Panc1 (cell line): Measurements from ENCODE around the gene DYRK1A. TPM values are rescaled to one million over a fixed set of nuclear protein-coding genes. Genes with fewer than 3 reads are reported as not detected.

Source experiments
- ATAC-seq: fragments of 200-7000 bp; cut with Tn5 transposase; 2 replicates; pipeline ENCODE4 v1.9.1; 2020; ENCODE audit warnings: mild to moderate bottlenecking, moderate library complexity
- BruUV-seq: library from RNA; stranded (reverse); fragments of 400-500 nt; replicated peaks from 2 replicates; lab custom pipeline; 2021; lab: Mats Ljungman, UMichigan
- CTCF ChIA-PET: fragments of 300-600 bp; sonication (Branson Sonifier 250); formaldehyde crosslinking; loops from one replicate; lab custom pipeline; 2022; ENCODE audit warnings: antibody characterized with exemption; lab: Charles Lee
- POLR2A ChIA-PET: fragments of 300-600 bp; sonication (Branson Sonifier 250); formaldehyde crosslinking; loops from one replicate; lab custom pipeline; 2022; ENCODE audit warnings: antibody characterized with exemption; lab: Charles Lee
- DNase-seq: peaks from one replicate; pipeline ENCODE4 v3.0.0-alpha.2; 2010; ENCODE audit warnings: low read depth, low spot score
- H3K27ac ChIP-seq: 2 replicates; pipeline ENCODE4 v1.5.1; 2011; ENCODE audit warnings: mild to moderate bottlenecking, low read length, inconsistent platforms
- H3K27me3 ChIP-seq: fragments of 200-500 bp; sonication (Bioruptor generic); 2 replicates; pipeline ENCODE4 v1.6.0; 2014; ENCODE audit warnings: low read length, inconsistent platforms; ENCODE audit not compliant: control insufficient read depth, insufficient read depth
- H3K36me3 ChIP-seq: fragments of 200-500 bp; sonication (Bioruptor generic); 2 replicates; pipeline ENCODE4 v1.5.1; 2014; ENCODE audit warnings: inconsistent platforms, mild to moderate bottlenecking, low read length, moderate library complexity; ENCODE audit not compliant: control insufficient read depth, insufficient read depth
- H3K4me1 ChIP-seq: 2 replicates; pipeline ENCODE4 v1.5.1; 2011; ENCODE audit warnings: inconsistent platforms, mild to moderate bottlenecking, low read length, moderate library complexity; ENCODE audit not compliant: control insufficient read depth, insufficient read depth
- H3K4me3 ChIP-seq, 2 experiments: 2 replicates each; pipeline ENCODE4 v1.5.1; 2011 to 2012; ENCODE audit warnings: low read depth in 2 of 2, low read length in 2 of 2, mild to moderate bottlenecking in 2 of 2, inconsistent platforms in 1 of 2, moderate library complexity in 1 of 2
- H3K9me3 ChIP-seq: fragments of 200-500 bp; sonication (Bioruptor generic); 2 replicates; pipeline ENCODE4 v1.5.1; 2014; ENCODE audit warnings: low read depth, mild to moderate bottlenecking, inconsistent platforms, low read length, moderate library complexity; ENCODE audit not compliant: control insufficient read depth, insufficient read depth
- POLR2AphosphoS5 ChIP-seq: IDR thresholded peaks from 2 replicates; pipeline ENCODE4 v1.6.1; 2012; ENCODE audit warnings: mild to moderate bottlenecking, low read depth, low read length, moderate library complexity
- SIN3A ChIP-seq: IDR thresholded peaks from 2 replicates; pipeline ENCODE4 v1.6.1; 2012; ENCODE audit warnings: low read depth, mild to moderate bottlenecking, low read length, moderate library complexity, borderline replicate concordance; ENCODE audit not compliant: insufficient read depth
- TCF7L2 ChIP-seq: IDR thresholded peaks from 2 replicates; pipeline ENCODE4 v1.6.1; 2011; ENCODE audit warnings: mild to moderate bottlenecking, low read depth, low read length, inconsistent platforms
- in situ Hi-C: cut with HindIII; loops from 2 replicates; pipeline ENCODE4 v1.10.0; 2016; ENCODE audit warnings: low sequenced_read_pairs, low pct_unique_long_range_greater_than_20kb
- intact Hi-C: fragments of 100-400 bp; cut with micrococcal nuclease; formaldehyde crosslinking; loops from one replicate; pipeline ENCODE4 v1.10.0; 2022; ENCODE audit not compliant: unreplicated experiment
- total RNA-seq: library from RNA; stranded (reverse); gene quantifications from one replicate; pipeline ENCODE4 v1.2.1, GENCODE V29; 2021; ENCODE audit not compliant: unreplicated experiment
- TF ChIP-seq, protein P1 (sequence below), 2 experiments: IDR thresholded peaks; 2 replicates each; pipeline ENCODE4 v1.6.1; 2011 to 2012; ENCODE audit warnings: low read depth in 2 of 2, control low read depth in 1 of 2, low read length in 1 of 2, mild to moderate bottlenecking in 1 of 2, moderate library complexity in 1 of 2; ENCODE audit not compliant: insufficient read depth in 1 of 2
- TF ChIP-seq, protein P2 (sequence below): fragments of 450-650 bp; IDR thresholded peaks from 2 replicates; pipeline ENCODE4 v1.5.1; 2017; ENCODE audit warnings: mild to moderate bottlenecking

Gene DYRK1A
- total RNA-seq, 1 experiment from 2014 or later: 36.1 TPM

DNA sequence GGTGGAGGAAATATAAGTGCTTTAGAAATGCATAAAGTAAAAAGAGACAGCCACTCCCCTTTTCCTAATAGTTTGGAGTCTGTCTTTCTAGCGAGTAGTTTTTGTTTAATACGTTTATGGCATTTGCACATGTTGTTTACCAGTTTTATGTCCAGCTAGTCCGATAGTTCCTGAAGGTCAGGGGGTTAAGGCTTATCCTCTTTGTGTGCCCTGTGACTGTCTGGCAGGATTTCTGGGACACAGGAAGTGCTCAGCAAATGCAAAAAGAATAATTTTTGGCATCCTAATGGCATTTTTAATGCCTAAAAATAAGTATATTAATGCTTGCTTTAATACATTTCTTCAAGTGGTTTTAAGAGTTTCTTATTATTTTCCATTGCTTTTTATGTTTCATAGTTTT is 58.4 kb downstream of the DYRK1A start:
- BruUV-seq: no TSS peak
- intact Hi-C loops: no loop called here
- TF ChIP-seq SIN3A: no peak
- TF ChIP-seq, protein P1, sequence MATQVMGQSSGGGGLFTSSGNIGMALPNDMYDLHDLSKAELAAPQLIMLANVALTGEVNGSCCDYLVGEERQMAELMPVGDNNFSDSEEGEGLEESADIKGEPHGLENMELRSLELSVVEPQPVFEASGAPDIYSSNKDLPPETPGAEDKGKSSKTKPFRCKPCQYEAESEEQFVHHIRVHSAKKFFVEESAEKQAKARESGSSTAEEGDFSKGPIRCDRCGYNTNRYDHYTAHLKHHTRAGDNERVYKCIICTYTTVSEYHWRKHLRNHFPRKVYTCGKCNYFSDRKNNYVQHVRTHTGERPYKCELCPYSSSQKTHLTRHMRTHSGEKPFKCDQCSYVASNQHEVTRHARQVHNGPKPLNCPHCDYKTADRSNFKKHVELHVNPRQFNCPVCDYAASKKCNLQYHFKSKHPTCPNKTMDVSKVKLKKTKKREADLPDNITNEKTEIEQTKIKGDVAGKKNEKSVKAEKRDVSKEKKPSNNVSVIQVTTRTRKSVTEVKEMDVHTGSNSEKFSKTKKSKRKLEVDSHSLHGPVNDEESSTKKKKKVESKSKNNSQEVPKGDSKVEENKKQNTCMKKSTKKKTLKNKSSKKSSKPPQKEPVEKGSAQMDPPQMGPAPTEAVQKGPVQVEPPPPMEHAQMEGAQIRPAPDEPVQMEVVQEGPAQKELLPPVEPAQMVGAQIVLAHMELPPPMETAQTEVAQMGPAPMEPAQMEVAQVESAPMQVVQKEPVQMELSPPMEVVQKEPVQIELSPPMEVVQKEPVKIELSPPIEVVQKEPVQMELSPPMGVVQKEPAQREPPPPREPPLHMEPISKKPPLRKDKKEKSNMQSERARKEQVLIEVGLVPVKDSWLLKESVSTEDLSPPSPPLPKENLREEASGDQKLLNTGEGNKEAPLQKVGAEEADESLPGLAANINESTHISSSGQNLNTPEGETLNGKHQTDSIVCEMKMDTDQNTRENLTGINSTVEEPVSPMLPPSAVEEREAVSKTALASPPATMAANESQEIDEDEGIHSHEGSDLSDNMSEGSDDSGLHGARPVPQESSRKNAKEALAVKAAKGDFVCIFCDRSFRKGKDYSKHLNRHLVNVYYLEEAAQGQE (IDR thresholded peaks at IDR 0.05; ENCODE audit: insufficient read depth in 1 of 2, low read depth in 2 of 2, low read length in 1 of 2): no peak
- no peak for TF ChIP-seq POLR2AphosphoS5
- TF ChIP-seq, protein P2, sequence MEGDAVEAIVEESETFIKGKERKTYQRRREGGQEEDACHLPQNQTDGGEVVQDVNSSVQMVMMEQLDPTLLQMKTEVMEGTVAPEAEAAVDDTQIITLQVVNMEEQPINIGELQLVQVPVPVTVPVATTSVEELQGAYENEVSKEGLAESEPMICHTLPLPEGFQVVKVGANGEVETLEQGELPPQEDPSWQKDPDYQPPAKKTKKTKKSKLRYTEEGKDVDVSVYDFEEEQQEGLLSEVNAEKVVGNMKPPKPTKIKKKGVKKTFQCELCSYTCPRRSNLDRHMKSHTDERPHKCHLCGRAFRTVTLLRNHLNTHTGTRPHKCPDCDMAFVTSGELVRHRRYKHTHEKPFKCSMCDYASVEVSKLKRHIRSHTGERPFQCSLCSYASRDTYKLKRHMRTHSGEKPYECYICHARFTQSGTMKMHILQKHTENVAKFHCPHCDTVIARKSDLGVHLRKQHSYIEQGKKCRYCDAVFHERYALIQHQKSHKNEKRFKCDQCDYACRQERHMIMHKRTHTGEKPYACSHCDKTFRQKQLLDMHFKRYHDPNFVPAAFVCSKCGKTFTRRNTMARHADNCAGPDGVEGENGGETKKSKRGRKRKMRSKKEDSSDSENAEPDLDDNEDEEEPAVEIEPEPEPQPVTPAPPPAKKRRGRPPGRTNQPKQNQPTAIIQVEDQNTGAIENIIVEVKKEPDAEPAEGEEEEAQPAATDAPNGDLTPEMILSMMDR: no peak
- TF ChIP-seq TCF7L2: no peak

DNA sequence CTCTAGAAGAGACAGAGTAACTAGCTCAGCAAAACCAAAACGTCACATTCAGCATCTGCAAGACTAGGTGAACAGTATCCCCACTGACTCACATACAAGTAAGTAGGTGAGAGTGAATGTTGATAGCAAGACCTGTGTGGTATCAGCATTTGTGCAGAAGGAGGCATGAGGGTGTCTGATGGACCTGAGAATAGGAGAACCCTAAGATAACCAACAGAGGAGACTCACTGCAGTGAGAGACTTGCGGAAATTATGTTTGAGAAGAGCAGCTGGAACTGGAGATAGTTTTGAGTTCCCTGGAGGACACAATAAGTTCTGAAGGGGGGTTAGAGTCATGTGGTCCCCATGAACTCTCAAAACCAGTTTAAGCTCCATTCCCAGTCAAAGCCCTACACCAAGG is 59.1 kb downstream of the DYRK1A start:
- TF ChIP-seq TCF7L2 (no peak), POLR2AphosphoS5 (no peak), SIN3A (no peak)
- TF ChIP-seq, protein P1 (IDR thresholded peaks at IDR 0.05; ENCODE audit: insufficient read depth in 1 of 2, low read depth in 2 of 2, low read length in 1 of 2): no peak
- TF ChIP-seq, protein P2: no peak
- Histone ChIP-seq H3K36me3 (no peaks in the 10 kb centered on the region; the same call in 1 of the 2 replicates), H3K27me3 (no peaks in the 10 kb centered on the region), H3K9me3 (no peaks in the 10 kb centered on the region), H3K4me1 (no peaks in the 10 kb centered on the region), H3K4me3 (no peak overlapping the region), H3K27ac (no peak overlapping the region)
- POLR2A ChIA-PET: interaction anchor here (0.7 kb wide), 1 partner anchor 283 kb away, joined by 5 read pairs; no protein-coding TSS in a partner anchor
- intact Hi-C loops (no loop called here), in situ Hi-C loops (no loop called here)
- CTCF ChIA-PET: no interaction called here
- ATAC-seq (no peak), DNase-seq (no peak)
- TSS peak; percentile 11 for BruUV-seq

More for the DNA sequence above, 58.4 kb downstream of the DYRK1A start:
- in situ Hi-C loops: no loop called here
- H3K4me1 ChIP-seq: peaks cover 6% of the 10 kb centered on the region; the same call in 1 of the 2 replicates
- H3K36me3 ChIP-seq: no peaks in the 10 kb centered on the region; the same call in 1 of the 2 replicates
- H3K4me3 ChIP-seq: no peak overlapping the region
- H3K27ac ChIP-seq: no peak overlapping the region
- no peak for ATAC-seq
- DNase-seq: no peak
- no peaks in the 10 kb centered on the region for H3K27me3 ChIP-seq
- ChIA-PET POLR2A (no interaction called here), CTCF (no interaction called here)
- H3K9me3 ChIP-seq: no peaks in the 10 kb centered on the region
